IPS-NIHi11 (cell line): Measurements from ENCODE around the gene CFAP53.
"Not testable (repeated sequence)": the region's sequence is repeated elsewhere in the genome, so short reads cannot be mapped to it uniquely, and the experiment has no call there.

Source experiments
- DNase-seq: peaks from one replicate; pipeline ENCODE4 v3.0.0; 2012; ENCODE audit warnings: mixed read lengths, low spot score

Gene CFAP53

DNA sequence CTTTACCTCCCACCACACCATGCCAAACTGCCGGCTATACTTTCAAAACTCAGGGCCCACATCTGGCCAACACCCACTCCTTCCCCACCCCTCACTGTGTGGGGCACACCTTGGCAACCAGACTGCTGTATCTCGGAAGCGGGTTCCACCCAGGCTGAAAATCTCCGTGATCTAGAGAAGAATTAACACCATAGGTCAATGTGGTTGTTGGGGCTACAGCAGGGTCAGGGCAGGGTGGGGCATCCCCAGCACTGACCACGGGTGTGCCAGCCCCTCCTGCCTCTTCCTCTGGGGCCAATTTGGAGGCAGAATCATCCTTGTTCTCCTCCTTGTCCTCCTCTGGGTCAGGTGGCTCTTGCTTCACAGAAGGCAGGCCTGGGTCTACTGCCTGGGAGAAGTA, 6.3 kb upstream of the CFAP53 start:
- no peak for DNase-seq

- peak; percentile 93 for DNase-seq
Measured at GRCh38 chr18:50268022-50268747, 1.9 kb upstream of the CFAP53 start.

GRCh38 chr18:50262977-50263376, 3.3 kb downstream of the CFAP53 start:
- DNase-seq: no peak

- no peak for DNase-seq
Measured at GRCh38 chr18:50250935-50251334, 15.4 kb downstream of the CFAP53 start.

GRCh38 chr18:50249576-50249975, 16.7 kb downstream of the CFAP53 start:
- no peak for DNase-seq

DNA sequence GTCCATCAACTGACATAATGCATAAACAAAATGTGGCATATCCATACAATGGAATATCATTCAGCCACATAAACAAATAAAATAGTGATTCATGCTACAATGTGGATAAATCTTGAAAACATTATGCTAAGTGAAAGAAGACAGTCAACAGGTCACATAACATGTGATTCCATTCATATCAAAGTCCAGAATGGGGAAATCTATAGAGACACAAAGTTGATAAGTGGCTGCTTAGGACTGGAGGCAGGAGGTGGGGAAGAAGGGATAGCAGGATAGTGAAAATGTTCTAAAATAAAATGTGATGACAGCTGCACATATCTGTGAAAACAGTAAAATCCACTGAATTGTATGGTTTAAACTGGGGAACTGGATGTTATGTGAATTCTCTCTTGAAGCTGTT, 18.7 kb downstream of the CFAP53 start:
- no peak for DNase-seq

DNA sequence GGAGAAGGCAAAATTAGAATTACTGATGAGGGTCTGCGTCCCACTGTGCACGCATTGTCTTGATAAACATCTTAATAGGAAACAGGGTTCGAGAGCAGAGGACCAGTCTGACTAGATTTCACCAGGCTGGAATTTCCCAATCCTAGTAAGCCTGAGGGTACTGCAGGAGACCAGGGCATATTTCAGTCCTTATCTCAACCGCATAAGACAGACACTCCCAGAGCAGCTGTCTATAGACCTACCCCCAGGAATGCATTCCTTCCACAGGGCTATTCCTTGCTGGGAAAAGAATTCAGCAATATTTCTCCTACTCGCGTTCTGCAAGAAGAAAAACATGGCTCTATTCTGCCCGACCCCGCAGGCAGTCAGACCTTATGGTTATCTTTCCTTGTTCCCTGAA, 24.5 kb downstream of the CFAP53 start:
- not testable (repeated sequence) for DNase-seq

DNA sequence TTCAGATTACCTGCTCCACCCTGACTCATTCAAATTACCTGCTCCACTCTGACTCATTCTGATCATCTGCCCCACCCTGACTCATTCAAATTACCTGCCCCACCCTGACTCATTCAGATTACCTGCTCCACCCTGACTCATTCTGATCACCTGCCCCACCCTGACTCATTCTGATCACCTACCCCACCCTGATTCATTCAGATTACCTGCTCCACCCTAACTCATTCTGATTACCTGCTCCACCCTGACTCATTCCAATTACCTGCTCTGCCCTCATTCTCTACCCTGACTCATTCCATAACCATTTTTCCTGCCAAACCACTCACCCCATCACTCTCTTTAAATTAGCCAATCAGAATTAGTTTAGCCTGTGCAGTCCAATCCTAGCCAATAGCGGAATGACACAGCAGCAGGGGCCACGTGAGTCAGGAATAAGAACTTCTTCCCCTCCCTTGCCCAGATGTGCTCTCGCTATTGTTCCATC, 26.2 kb downstream of the CFAP53 start:
- no peak for DNase-seq

DNA sequence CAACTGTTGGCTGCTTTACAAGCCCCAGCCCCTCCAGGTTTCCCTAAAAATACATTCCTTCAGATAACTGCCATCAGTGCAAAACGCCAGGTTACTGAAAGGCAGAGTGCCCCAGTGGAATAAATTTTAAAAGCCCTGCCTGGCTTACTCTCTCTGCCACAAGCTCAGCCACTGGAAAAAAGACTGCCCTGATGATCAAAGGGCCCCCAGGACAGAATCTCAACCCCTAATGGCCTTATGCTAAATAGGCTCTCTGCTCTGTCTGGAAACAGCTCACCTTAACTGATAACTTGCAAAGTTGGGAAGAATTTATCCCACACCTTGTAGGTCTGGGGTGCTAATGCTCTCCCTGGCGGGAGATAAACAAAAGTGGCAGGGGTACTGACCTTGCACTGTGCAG, 33.9 kb downstream of the CFAP53 start:
- DNase-seq: peak; percentile 18

DNA sequence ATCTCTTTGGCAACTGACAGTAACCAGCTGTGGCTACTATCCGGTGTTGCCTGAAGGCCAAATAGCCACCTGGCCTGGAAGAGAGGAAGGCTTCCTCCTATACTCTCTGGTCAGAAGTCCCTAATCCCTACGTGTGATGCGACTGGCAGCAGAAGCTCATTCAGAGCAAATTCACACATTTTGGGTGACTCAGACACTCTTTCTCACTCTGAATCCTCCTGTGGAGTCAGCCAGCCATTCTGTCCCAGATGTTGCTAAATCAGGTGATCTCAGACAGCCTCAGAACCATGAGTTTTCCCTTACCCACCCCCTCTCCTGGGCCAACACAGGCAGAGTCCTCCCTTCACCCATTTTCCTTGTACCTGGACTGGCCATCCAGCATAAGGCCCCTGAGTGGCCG, 34.7 kb downstream of the CFAP53 start:
- no peak for DNase-seq

DNA sequence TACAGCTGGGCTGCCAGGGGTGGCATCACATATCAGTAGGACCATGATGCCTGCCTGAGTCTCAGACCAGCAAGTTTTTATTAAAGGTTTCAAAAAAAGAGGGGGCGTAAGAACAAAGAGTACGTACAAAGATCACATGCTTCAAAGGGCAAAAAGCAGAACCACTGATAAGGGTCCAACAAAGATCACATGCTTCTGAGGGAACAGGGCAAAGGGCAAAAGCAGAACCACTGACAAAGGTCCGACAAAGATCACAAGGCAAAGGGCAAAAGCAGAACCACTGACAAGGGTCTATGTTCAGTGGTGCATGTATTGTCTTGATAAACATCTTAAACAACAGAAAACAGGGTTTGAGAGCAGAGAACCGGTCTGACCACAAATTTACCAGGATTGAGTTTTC, 46.0 kb downstream of the CFAP53 start:
- not testable (repeated sequence) for DNase-seq

DNA sequence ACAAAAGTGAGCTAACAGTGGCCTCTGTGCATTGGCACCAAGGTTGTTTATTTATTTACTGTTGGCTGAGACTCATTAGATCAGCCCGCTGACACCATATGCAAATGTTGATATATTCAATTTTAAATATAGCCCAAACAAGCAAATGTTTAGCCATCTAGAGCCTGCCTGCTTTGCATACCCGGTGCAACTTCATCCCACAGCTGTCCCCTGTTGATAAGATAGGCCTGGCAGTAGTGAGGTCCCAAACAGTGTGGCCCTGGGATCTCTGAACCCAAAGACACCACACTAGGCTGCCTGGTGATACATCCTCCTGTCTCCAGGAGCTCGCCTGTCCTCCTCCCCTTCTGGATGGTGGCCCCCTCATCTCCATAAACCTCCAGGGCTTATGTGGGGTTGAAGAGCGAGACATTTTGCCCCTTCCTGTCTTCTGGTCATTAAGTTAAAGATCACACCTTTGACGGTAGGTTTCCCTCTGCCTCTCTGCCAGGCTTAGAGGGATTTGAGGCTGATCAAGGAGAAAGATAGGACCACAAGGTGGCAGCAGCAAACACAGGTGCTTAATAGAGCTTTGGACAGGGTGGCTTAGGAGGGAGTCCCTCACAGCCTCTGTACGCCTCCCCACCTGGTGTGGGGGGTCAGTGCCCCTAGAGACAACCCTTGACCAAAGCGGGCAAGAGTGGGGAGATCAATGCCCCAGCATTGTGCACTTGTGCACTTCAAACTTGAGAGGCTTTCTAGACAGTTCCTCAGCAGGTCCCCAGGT, 47.7 kb downstream of the CFAP53 start:
- peak; percentile 45 for DNase-seq

DNA sequence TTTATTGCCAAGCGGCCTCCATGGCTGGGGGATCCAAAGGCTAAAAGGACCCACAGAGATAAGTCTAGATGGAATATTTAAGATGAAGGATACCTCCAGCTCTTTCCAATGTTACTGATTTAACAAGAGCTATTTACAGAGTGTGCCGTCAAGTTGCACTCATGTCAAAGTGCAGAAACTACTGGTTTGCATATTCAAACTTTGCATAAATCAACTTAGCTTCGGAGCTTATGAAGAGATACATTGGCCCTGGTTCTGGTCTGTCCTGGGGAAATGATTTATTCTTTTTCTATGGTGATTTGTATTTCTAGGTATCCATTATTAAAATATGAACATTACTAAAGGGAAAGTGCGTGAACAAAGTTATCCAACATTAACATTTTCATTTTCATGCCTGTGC, 57.0 kb downstream of the CFAP53 start:
- DNase-seq: no peak

DNA sequence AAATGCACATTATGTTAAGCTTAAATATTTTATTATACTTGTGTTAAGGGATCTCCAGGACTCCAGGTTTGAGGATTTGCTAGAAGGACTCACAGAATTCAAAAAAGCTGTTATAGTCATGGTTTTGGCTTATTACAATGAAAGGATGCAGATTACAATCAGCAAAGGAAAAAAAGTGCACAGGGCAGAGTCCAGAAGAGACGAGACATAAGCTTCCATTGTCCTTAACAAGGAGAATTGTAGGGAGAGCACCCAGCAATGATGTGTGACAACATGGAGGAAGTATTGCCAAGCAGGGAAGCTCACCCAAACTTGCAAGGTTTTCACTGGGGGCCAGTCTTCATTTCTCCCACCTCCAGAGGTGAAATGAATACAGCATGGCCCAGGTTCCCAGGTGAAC, 58.6 kb downstream of the CFAP53 start:
- DNase-seq: no peak

GRCh38 chr18:50203801-50204604, 62.3 kb downstream of the CFAP53 start:
- DNase-seq: peak; percentile 86

DNA sequence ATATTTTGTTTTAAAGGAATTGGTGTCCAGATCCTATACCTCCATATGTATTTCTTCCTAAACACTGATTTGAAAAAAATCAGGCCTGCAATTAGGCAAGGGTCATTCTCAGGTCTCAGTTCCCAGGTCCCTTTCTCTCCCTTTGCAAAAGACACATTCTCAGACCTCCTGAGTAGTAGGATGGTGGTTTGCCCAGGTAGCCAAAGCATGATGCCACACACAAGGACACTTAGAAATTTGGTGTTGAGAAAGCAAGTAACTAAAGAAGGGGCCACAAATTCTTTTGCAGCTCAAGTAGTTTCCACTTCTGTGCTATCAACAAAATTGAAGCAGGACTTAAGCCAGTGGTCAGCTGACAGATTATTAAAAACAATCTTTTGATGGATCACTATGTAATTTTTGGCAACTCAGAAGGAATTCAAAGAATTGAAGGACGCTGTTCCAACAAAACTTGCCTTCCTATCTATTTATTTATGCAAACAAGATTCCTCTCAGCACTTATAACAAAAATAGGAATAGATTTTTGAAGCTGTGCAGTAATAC, 64.7 kb downstream of the CFAP53 start:
- DNase-seq: no peak

DNA sequence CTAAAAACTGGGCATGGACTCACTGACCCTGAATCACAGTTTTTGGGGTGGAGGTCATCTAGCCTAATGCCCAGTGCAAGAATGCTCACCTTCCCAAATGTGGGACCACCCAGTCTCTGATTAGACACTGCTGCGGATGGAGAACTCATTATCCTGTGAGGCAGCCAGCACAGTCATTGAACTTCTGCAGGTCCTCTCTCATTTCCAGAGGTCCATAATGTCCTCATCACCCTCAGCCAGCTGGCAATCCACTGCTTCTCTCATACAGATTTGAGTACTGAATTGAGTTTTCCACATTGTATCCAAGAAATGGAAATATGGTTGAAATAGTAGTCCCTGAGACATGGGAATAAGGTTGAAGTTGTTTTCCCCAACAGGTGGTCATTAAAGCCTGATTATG, 66.4 kb downstream of the CFAP53 start:
- DNase-seq: no peak

DNA sequence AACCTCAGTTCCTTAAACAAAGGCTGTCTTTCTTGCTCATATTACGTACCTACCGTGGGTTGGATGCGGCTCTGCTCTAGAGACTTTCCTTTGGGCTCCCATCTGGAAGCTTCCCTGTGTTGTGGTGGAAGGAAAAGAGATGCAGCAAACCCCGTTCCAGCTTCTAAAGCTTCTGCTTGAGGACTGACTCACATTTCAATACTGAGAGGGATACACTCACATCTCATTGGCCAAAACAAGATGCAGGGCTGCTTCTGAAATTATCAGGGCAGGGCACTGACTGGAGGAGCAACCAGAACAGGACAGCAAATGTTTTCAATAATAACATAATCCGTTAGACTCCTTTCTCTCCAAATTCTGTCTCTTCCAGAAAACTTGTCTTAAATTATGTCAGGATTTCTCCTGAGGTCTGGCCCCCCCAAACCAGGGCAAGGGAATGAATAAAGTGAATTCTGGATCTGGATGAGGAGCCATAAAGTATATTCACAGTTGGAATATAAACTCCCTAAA, 66.9 kb downstream of the CFAP53 start:
- DNase-seq: no peak

GRCh38 chr18:50196261-50196660, 70.0 kb downstream of the CFAP53 start:
- DNase-seq: no peak

- no peak for DNase-seq
Measured at GRCh38 chr18:50195689-50196088, 70.6 kb downstream of the CFAP53 start.

GRCh38 chr18:50194631-50195532, 71.4 kb downstream of the CFAP53 start, which contains the start of gene MYO5B:
TSS of gene MYO5B (minus strand) at chr18:50195147. CDS start at chr18:50194793, 354 bp downstream.
- DNase-seq: peak; percentile 96
